GM23248 (cell line): ENCODE results near the gene CDH4. TPM values are rescaled to one million over a fixed set of nuclear protein-coding genes. Genes with fewer than 3 reads are reported as not detected.

Experiments used
- DNase-seq: peaks from one replicate; pipeline ENCODE4 v3.0.0-alpha.2; 2015
- H2AFZ ChIP-seq: fragments of 200-600 bp; sonication (generic); 2 replicates; pipeline ENCODE4 v1.6.1; 2016; ENCODE audit warnings: antibody characterized with exemption
- H3F3A ChIP-seq: fragments of 200-600 bp; sonication (generic); 2 replicates; pipeline ENCODE4 v1.6.1; 2016; ENCODE audit warnings: mild to moderate bottlenecking, antibody characterized with exemption, mixed run types; ENCODE audit not compliant: insufficient read depth
- H3K27ac ChIP-seq: fragments of 200-600 bp; sonication (generic); 2 replicates; pipeline ENCODE4 v1.5.1; 2016; ENCODE audit warnings: mild to moderate bottlenecking
- H3K27me3 ChIP-seq: fragments of 200-600 bp; sonication (generic); replicated peaks from 2 replicates; pipeline ENCODE4 v1.6.1; 2016; ENCODE audit warnings: mild to moderate bottlenecking; ENCODE audit not compliant: insufficient read depth
- H3K36me3 ChIP-seq: fragments of 200-600 bp; sonication (generic); 2 replicates; pipeline ENCODE4 v1.6.1; 2016; ENCODE audit warnings: low read depth, mild to moderate bottlenecking
- H3K4me1 ChIP-seq: fragments of 200-600 bp; sonication (generic); 2 replicates; pipeline ENCODE4 v1.6.1; 2016; ENCODE audit warnings: mild to moderate bottlenecking; ENCODE audit not compliant: insufficient read depth
- H3K4me2 ChIP-seq: fragments of 200-600 bp; sonication (generic); one replicate; pipeline ENCODE4 v1.6.1; 2016; ENCODE audit warnings: mild to moderate bottlenecking; ENCODE audit not compliant: unreplicated experiment
- H3K4me3 ChIP-seq: fragments of 200-600 bp; sonication (generic); 2 replicates; pipeline ENCODE4 v1.5.1; 2016; ENCODE audit warnings: mild to moderate bottlenecking
- H3K79me2 ChIP-seq: fragments of 200-600 bp; sonication (generic); 2 replicates; pipeline ENCODE4 v1.6.1; 2016; ENCODE audit warnings: mild to moderate bottlenecking; ENCODE audit not compliant: insufficient read depth
- H3K9ac ChIP-seq: fragments of 200-600 bp; sonication (generic); 2 replicates; pipeline ENCODE4 v1.6.1; 2016; ENCODE audit warnings: mild to moderate bottlenecking
- H3K9me2 ChIP-seq: fragments of 200-600 bp; sonication (generic); 2 replicates; pipeline ENCODE4 v1.6.1; 2016; ENCODE audit warnings: mixed run types, mild to moderate bottlenecking, moderate library complexity; ENCODE audit not compliant: insufficient read depth
- H3K9me3 ChIP-seq: fragments of 200-600 bp; sonication (generic); one replicate; pipeline ENCODE4 v1.6.1; 2017; ENCODE audit warnings: low read depth
- H4K20me1 ChIP-seq: fragments of 200-600 bp; sonication (generic); 2 replicates; pipeline ENCODE4 v1.6.0; 2016; ENCODE audit not compliant: insufficient read depth
- EZH2 ChIP-seq: fragments of 200-600 bp; sonication (generic); IDR thresholded peaks from 2 replicates; pipeline ENCODE4 v1.6.1; 2018; ENCODE audit warnings: antibody characterized with exemption, mild to moderate bottlenecking; ENCODE audit not compliant: insufficient read depth, poor library complexity, severe bottlenecking
- EZH2phosphoT487 ChIP-seq: fragments of 200-600 bp; sonication (generic); IDR thresholded peaks from 2 replicates; pipeline ENCODE4 v1.6.1; 2018; ENCODE audit warnings: antibody characterized with exemption, moderate library complexity, mild to moderate bottlenecking, low read depth; ENCODE audit not compliant: insufficient read depth
- WGBS, 2 experiments: methylation state at CpG; one replicate each; pipeline ENCODE4 v1.1.6; 2015 to 2017; ENCODE audit warnings: low lambda C conversion rate in 2 of 2, low coverage in 1 of 2; ENCODE audit errors: missing lambda C conversion rate in 2 of 2; 5-methylcytosine and 5-hydroxymethylcytosine counted together
- in situ Hi-C: fragments of 300-500 bp; cut with MboI; formaldehyde crosslinking; loops from 2 replicates; pipeline ENCODE4 v1.15.0; 2020
- polyA plus RNA-seq: library from polyadenylated mRNA; unstranded; fragments of >200 nt; fragmentation: Nextera tagmentation; extraction: Ambion mirVana; gene quantifications from 2 replicates; pipeline ENCODE4 v1.2.1, GENCODE V29; 2016
- total RNA-seq: library from RNA; depleted of rRNA; stranded (reverse); fragments of >200 nt; shearing (Covaris generic); gene quantifications from 2 replicates; pipeline ENCODE4 v1.2.3, GENCODE V29; 2014

Gene CDH4
- total and polyA plus RNA-seq, 2 experiments from 2014 or later, result 1.1 to 3.9 TPM

DNA sequence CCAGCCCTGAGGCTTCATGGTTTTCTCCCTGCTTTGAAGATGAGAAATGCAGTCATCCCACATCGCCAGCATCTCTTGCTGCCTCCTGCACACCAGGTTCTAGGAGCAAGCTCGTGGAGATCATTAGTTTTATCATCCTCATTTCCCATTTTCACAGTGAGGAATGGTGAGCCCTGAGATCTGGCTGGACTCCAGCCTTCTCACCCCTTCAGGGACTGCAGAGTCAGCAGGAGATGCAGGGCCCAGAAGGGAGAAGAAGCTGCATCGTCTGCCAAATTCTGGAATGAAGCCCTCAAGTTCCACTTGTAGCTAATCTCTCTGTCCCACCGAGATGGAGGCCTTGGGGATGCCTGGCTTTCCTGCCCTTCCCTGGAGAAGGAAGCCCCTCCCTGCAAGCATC lies 596.8 kb downstream of the CDH4 start:
- Histone ChIP-seq H4K20me1 (no peaks in the 10 kb centered on the region), H3K9ac (no peak overlapping the region), H3K9me2 (no peaks in the 10 kb centered on the region), H3F3A (no peaks in the 10 kb centered on the region), H3K27ac (no peak overlapping the region), H3K4me3 (no peak overlapping the region), H3K4me1 (no peaks in the 10 kb centered on the region), H3K79me2 (no peaks in the 10 kb centered on the region), H2AFZ (no peak overlapping the region), H3K36me3 (no peaks in the 10 kb centered on the region), H3K9me3 (no peaks in the 10 kb centered on the region), H3K4me2 (no peak overlapping the region), H3K27me3 (peaks cover 11% of the 10 kb centered on the region; the same call in 1 of the 2 replicates)
- in situ Hi-C loops, result loop anchor here (10.0 kb wide), 1 partner anchor 64 kb away; no protein-coding TSS in a partner anchor
- 13 to 20% methylated on average over 4 of the region's 4 CpGs for WGBS, 2 experiments
- no peak for TF ChIP-seq EZH2
- no peak for TF ChIP-seq EZH2phosphoT487
- DNase-seq, result no peak

- Histone ChIP-seq H3K4me3 (no peak overlapping the region), H3K36me3 (no peaks in the 10 kb centered on the region), H3K9me2 (no peaks in the 10 kb centered on the region), H3K4me2 (no peak overlapping the region), H3K79me2 (no peaks in the 10 kb centered on the region), H3K27me3 (peaks cover 11% of the 10 kb centered on the region; the same call in 1 of the 2 replicates), H3F3A (no peaks in the 10 kb centered on the region), H3K4me1 (no peaks in the 10 kb centered on the region), H3K9me3 (no peaks in the 10 kb centered on the region), H3K27ac (no peak overlapping the region), H2AFZ (no peak overlapping the region), H3K9ac (no peak overlapping the region), H4K20me1 (no peaks in the 10 kb centered on the region)
- no peak for DNase-seq
- in situ Hi-C loops, result loop anchor here (10.0 kb wide), 1 partner anchor 65 kb away; no protein-coding TSS in a partner anchor
- WGBS, 2 experiments, result 27 to 33% methylated on average over 10 to 11 of the region's 11 CpGs
- TF ChIP-seq EZH2 (no peak), EZH2phosphoT487 (no peak)
These were observed 597.3 kb downstream of the CDH4 start for GRCh38 chr20:61849376-61849775.

- no peaks in the 10 kb centered on the region for H3F3A ChIP-seq
- H2AFZ ChIP-seq, result no peak overlapping the region
- no peaks in the 10 kb centered on the region for H3K79me2 ChIP-seq
- H3K4me2 ChIP-seq, result no peak overlapping the region
- no peak for DNase-seq
- in situ Hi-C loops, result loop anchor here (10.0 kb wide), 1 partner anchor 65 kb away; no protein-coding TSS in a partner anchor
- no peaks in the 10 kb centered on the region for H4K20me1 ChIP-seq
- no peak overlapping the region for H3K27ac ChIP-seq
- no peaks in the 10 kb centered on the region for H3K4me1 ChIP-seq
- H3K9me2 ChIP-seq, result no peaks in the 10 kb centered on the region
- no peaks in the 10 kb centered on the region for H3K9me3 ChIP-seq
- 46 to 51% methylated on average over 12 of the region's 12 CpGs for WGBS, 2 experiments
- no peak for TF ChIP-seq EZH2
- TF ChIP-seq EZH2phosphoT487, result no peak
- H3K36me3 ChIP-seq, result no peaks in the 10 kb centered on the region
- H3K9ac ChIP-seq, result no peak overlapping the region
- no peak overlapping the region for H3K4me3 ChIP-seq
- peaks cover 11% of the 10 kb centered on the region; the same call in 1 of the 2 replicates for H3K27me3 ChIP-seq
These were observed 597.8 kb downstream of the CDH4 start for GRCh38 chr20:61849822-61850221.

- Histone ChIP-seq H3K4me3 (no peak overlapping the region), H3F3A (no peaks in the 10 kb centered on the region), H3K9ac (no peak overlapping the region), H4K20me1 (no peaks in the 10 kb centered on the region), H3K4me2 (no peak overlapping the region), H3K4me1 (no peaks in the 10 kb centered on the region), H3K36me3 (no peaks in the 10 kb centered on the region), H3K27ac (no peak overlapping the region), H3K27me3 (peaks cover 11% of the 10 kb centered on the region; the same call in 1 of the 2 replicates), H3K79me2 (no peaks in the 10 kb centered on the region), H2AFZ (no peak overlapping the region), H3K9me3 (no peaks in the 10 kb centered on the region), H3K9me2 (no peaks in the 10 kb centered on the region)
- in situ Hi-C loops, result no loop called here
- 2 to 6% methylated on average over 14 of the region's 14 CpGs for WGBS, 2 experiments
- no peak for TF ChIP-seq EZH2
- TF ChIP-seq EZH2phosphoT487, result no peak
- DNase-seq, result peak; percentile 14
These were observed 598.4 kb downstream of the CDH4 start for GRCh38 chr20:61850457-61850856.
